GM19324 (cell line): ENCODE results near the gene DIRAS1.

ENCODE experiments used
- ATAC-seq: cut with Tn5 transposase; IDR thresholded peaks from one replicate; pipeline ENCODE4 v1.9.1; 2021; ENCODE audit warnings: mild to moderate bottlenecking, moderate library complexity; ENCODE audit not compliant: unreplicated experiment, low FRiP score

The DIRAS1 gene

GRCh38 chr19:2720777-2721569 is at the start of gene DIRAS1:
Gene DIRAS1, minus strand, starts transcription at chr19:2721372. Its CDS starts 3,566 bp downstream, at chr19:2717806.
- ATAC-seq, result no peak

- ATAC-seq, result no peak
Observed at GRCh38 chr19:2770055-2771013, 49.2 kb upstream of the DIRAS1 start.

GRCh38 chr19:2769218-2769617 is 48.0 kb upstream of the DIRAS1 start:
- no peak for ATAC-seq

GRCh38 chr19:2768365-2769132 is 47.4 kb upstream of the DIRAS1 start:
- ATAC-seq, result no peak

GRCh38 chr19:2767688-2768087 is 46.5 kb upstream of the DIRAS1 start:
- ATAC-seq, result no peak

GRCh38 chr19:2766594-2767372 is 45.6 kb upstream of the DIRAS1 start:
- no peak for ATAC-seq

GRCh38 chr19:2765376-2765775 is 44.2 kb upstream of the DIRAS1 start:
- ATAC-seq, result no peak

GRCh38 chr19:2764945-2765344 is 43.8 kb upstream of the DIRAS1 start:
- ATAC-seq, result no peak

- ATAC-seq, result no peak
Observed at GRCh38 chr19:2763687-2764086, 42.5 kb upstream of the DIRAS1 start.

GRCh38 chr19:2762783-2763496 is 41.8 kb upstream of the DIRAS1 start:
- no peak for ATAC-seq

GRCh38 chr19:2761876-2762782 is 41.0 kb upstream of the DIRAS1 start:
- ATAC-seq, result no peak

GRCh38 chr19:2761309-2761677 is 40.1 kb upstream of the DIRAS1 start:
- ATAC-seq, result no peak

- ATAC-seq, result no peak
Observed at GRCh38 chr19:2759965-2760364, 38.8 kb upstream of the DIRAS1 start.

GRCh38 chr19:2759362-2759761 is 38.2 kb upstream of the DIRAS1 start:
- ATAC-seq, result no peak

GRCh38 chr19:2758601-2759313 is 37.6 kb upstream of the DIRAS1 start:
- ATAC-seq, result no peak

GRCh38 chr19:2756921-2757881 is 36.0 kb upstream of the DIRAS1 start:
- no peak for ATAC-seq

GRCh38 chr19:2756477-2756876 is 35.3 kb upstream of the DIRAS1 start:
- ATAC-seq, result no peak
